ENCODE data around the gene MRPL53. TPM values are rescaled to one million over a fixed set of nuclear protein-coding genes. Genes with fewer than 3 reads are reported as not detected.
A peak's percentile ranks its signal among the peaks of the same experiment; 100 is the strongest.

MRPL53 gene
- total and polyA plus RNA-seq, 2 of the 13 experiments (the other 11 are each of a cell fraction or from before 2014, with no cell fraction given): 34.3 to 51.9 TPM

GRCh38 chr2:74482801-74483674 is 10.6 kb upstream of the MRPL53 start, which contains the start of the genes CCDC142 and TTC31 (continued):
- peak; percentile 96 for TF ChIP-seq SNAI1 (CRISPR knock-in tag; IDR thresholded peaks at IDR 0.05; ENCODE audit: borderline replicate concordance)
- no peak for TF ChIP-seq ISX (CRISPR knock-in tag; conservative IDR thresholded peaks at IDR 0.05)
- TF ChIP-seq GZF1 (CRISPR knock-in tag; IDR thresholded peaks at IDR 0.05): peak; percentile 77
- TF ChIP-seq REPIN1 (CRISPR knock-in tag; IDR thresholded peaks at IDR 0.05; ENCODE audit: borderline replicate concordance, low read depth): peak; percentile 90
- peak; percentile 81 for TF ChIP-seq GATAD2A (CRISPR knock-in tag; IDR thresholded peaks at IDR 0.05)
- TF ChIP-seq ZNF567 (CRISPR knock-in tag; IDR thresholded peaks at IDR 0.05; ENCODE audit: borderline replicate concordance): peak; percentile 96; the same call in 1 of the 2 replicates
- TF ChIP-seq ZNF10 (CRISPR knock-in tag; IDR thresholded peaks at IDR 0.05; ENCODE audit: borderline replicate concordance, low read depth): no peak
- TF ChIP-seq HNF4G (IDR thresholded peaks at IDR 0.05; ENCODE audit: borderline replicate concordance, low read depth, low read length): peak; percentile 88
- TF ChIP-seq HNF4G (CRISPR knock-in tag; IDR thresholded peaks at IDR 0.05; ENCODE audit: borderline replicate concordance, low read depth): peak; percentile 90; the same call in 1 of the 2 replicates
- TF ChIP-seq ZSCAN20 (CRISPR knock-in tag; IDR thresholded peaks at IDR 0.05; ENCODE audit: borderline replicate concordance): 0 out of 2 replicates have a peak, but pooled peaks have one; percentile 58
- TF ChIP-seq TCF7 (IDR thresholded peaks at IDR 0.05; ENCODE audit: low read depth): 0 out of 2 replicates have a peak, but pooled peaks have one; percentile 32
- TF ChIP-seq HOXA9 (CRISPR knock-in tag; IDR thresholded peaks at IDR 0.05; ENCODE audit: borderline replicate concordance): peak; percentile 88; the same call in 1 of the 2 replicates
- TF ChIP-seq ZNF800 (CRISPR knock-in tag; IDR thresholded peaks at IDR 0.05): peak; percentile 19; the same call in 1 of the 2 replicates
- peak; percentile 72 for TF ChIP-seq KDM3A (CRISPR knock-in tag; IDR thresholded peaks at IDR 0.05; ENCODE audit: low read depth)
- TF ChIP-seq ZFP90 (CRISPR knock-in tag; IDR thresholded peaks at IDR 0.05; ENCODE audit: borderline replicate concordance): peak; percentile 76; the same call in 1 of the 2 replicates
- TF ChIP-seq, protein P1, sequence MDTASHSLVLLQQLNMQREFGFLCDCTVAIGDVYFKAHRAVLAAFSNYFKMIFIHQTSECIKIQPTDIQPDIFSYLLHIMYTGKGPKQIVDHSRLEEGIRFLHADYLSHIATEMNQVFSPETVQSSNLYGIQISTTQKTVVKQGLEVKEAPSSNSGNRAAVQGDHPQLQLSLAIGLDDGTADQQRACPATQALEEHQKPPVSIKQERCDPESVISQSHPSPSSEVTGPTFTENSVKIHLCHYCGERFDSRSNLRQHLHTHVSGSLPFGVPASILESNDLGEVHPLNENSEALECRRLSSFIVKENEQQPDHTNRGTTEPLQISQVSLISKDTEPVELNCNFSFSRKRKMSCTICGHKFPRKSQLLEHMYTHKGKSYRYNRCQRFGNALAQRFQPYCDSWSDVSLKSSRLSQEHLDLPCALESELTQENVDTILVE (CRISPR knock-in tag; IDR thresholded peaks at IDR 0.05): peak; percentile 96
- TF ChIP-seq SALL2 (CRISPR knock-in tag; IDR thresholded peaks at IDR 0.05): no peak
- no peak for TF ChIP-seq MZF1 (CRISPR knock-in tag; IDR thresholded peaks at IDR 0.05; ENCODE audit: borderline replicate concordance)
- TF ChIP-seq ATRX (CRISPR knock-in tag; IDR thresholded peaks at IDR 0.05; ENCODE audit: borderline replicate concordance): 0 out of 2 replicates have a peak, but pooled peaks have one; percentile 31
- no peak; the same call in none of the 2 replicates for TF ChIP-seq HMG20B (CRISPR knock-in tag; conservative IDR thresholded peaks at IDR 0.05)
- no peak for TF ChIP-seq ZNF513 (CRISPR knock-in tag; conservative IDR thresholded peaks at IDR 0.05)
- 0 out of 2 replicates have a peak, but pooled peaks have one; percentile 1 for TF ChIP-seq SUZ12 (IDR thresholded peaks at IDR 0.05; ENCODE audit: low read depth, low read length)

All from HepG2 (cell line).